HL-60 (cell line): ENCODE results near the gene NTN4.

Source experiments
- DNase-seq, 2 experiments: peaks; one replicate each; pipeline ENCODE4 v3.0.0-alpha.2; 2010 to 2020; ENCODE audit warnings: low read depth in 1 of 2, low spot score in 1 of 2
- H3K27ac ChIP-seq: fragments of 250-450 bp; sonication (Bioruptor Pico); replicated peaks from 2 replicates; pipeline ENCODE4 v1.5.1; 2020; ENCODE audit warnings: mild to moderate bottlenecking, moderate library complexity
- H3K27me3 ChIP-seq: fragments of 250-450 bp; sonication (Bioruptor Pico); 2 replicates; pipeline ENCODE4 v1.5.1; 2021; ENCODE audit warnings: mild to moderate bottlenecking, moderate library complexity; ENCODE audit not compliant: insufficient read depth, poor library complexity, severe bottlenecking
- H3K4me3 ChIP-seq: replicated peaks from 2 replicates; pipeline ENCODE4 v1.5.1; 2011; ENCODE audit warnings: mild to moderate bottlenecking, control low read depth, low read length; ENCODE audit not compliant: insufficient read depth
- GABPA ChIP-seq: IDR thresholded peaks from 2 replicates; pipeline ENCODE4 v1.6.1; 2012; ENCODE audit warnings: low read depth
- POLR2AphosphoS5 ChIP-seq: IDR thresholded peaks from 2 replicates; pipeline ENCODE4 v1.6.1; 2012; ENCODE audit warnings: low read depth
- SPI1 ChIP-seq: IDR thresholded peaks from 2 replicates; pipeline ENCODE4 v1.6.1; 2012; ENCODE audit warnings: low read depth, mild to moderate bottlenecking, borderline replicate concordance
- TF ChIP-seq, protein P1 (sequence below): IDR thresholded peaks from one replicate; pipeline ENCODE4 v1.5.1; 2011; ENCODE audit warnings: low read length, control low read depth, inconsistent platforms; ENCODE audit not compliant: insufficient read depth
- TF ChIP-seq, protein P2 (sequence below): IDR thresholded peaks from 2 replicates; pipeline ENCODE4 v1.6.1; 2012; ENCODE audit warnings: low read depth; ENCODE audit not compliant: insufficient replicate concordance

NTN4 gene

DNA sequence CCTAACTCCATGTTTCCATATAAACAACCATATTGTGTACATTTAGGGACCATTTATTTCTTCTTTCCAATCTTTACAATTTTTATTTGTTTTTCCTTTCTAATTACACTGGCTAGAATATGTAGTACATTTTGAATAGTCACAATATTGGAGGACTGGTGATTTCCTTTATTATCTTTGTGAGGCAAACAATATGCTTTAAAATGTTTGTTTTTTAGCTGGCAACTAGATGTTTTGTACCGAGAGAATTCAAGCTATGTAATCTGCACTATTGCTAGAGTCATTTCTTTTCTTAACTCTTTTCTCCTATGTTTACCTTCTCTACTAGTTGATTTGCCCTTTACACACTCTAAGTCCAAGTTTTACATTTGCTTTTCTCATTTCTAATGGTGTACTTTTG is 13.3 kb upstream of the NTN4 start:
- H3K27ac ChIP-seq: no peak overlapping the region
- DNase-seq: no peak
- no peak for TF ChIP-seq POLR2AphosphoS5
- no peak for TF ChIP-seq SPI1
- TF ChIP-seq, protein P1, sequence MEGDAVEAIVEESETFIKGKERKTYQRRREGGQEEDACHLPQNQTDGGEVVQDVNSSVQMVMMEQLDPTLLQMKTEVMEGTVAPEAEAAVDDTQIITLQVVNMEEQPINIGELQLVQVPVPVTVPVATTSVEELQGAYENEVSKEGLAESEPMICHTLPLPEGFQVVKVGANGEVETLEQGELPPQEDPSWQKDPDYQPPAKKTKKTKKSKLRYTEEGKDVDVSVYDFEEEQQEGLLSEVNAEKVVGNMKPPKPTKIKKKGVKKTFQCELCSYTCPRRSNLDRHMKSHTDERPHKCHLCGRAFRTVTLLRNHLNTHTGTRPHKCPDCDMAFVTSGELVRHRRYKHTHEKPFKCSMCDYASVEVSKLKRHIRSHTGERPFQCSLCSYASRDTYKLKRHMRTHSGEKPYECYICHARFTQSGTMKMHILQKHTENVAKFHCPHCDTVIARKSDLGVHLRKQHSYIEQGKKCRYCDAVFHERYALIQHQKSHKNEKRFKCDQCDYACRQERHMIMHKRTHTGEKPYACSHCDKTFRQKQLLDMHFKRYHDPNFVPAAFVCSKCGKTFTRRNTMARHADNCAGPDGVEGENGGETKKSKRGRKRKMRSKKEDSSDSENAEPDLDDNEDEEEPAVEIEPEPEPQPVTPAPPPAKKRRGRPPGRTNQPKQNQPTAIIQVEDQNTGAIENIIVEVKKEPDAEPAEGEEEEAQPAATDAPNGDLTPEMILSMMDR: no peak
- TF ChIP-seq GABPA: no peak
- TF ChIP-seq, protein P2, sequence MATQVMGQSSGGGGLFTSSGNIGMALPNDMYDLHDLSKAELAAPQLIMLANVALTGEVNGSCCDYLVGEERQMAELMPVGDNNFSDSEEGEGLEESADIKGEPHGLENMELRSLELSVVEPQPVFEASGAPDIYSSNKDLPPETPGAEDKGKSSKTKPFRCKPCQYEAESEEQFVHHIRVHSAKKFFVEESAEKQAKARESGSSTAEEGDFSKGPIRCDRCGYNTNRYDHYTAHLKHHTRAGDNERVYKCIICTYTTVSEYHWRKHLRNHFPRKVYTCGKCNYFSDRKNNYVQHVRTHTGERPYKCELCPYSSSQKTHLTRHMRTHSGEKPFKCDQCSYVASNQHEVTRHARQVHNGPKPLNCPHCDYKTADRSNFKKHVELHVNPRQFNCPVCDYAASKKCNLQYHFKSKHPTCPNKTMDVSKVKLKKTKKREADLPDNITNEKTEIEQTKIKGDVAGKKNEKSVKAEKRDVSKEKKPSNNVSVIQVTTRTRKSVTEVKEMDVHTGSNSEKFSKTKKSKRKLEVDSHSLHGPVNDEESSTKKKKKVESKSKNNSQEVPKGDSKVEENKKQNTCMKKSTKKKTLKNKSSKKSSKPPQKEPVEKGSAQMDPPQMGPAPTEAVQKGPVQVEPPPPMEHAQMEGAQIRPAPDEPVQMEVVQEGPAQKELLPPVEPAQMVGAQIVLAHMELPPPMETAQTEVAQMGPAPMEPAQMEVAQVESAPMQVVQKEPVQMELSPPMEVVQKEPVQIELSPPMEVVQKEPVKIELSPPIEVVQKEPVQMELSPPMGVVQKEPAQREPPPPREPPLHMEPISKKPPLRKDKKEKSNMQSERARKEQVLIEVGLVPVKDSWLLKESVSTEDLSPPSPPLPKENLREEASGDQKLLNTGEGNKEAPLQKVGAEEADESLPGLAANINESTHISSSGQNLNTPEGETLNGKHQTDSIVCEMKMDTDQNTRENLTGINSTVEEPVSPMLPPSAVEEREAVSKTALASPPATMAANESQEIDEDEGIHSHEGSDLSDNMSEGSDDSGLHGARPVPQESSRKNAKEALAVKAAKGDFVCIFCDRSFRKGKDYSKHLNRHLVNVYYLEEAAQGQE: no peak
- peaks cover 11% of the 10 kb centered on the region for H3K27me3 ChIP-seq
- no peak overlapping the region for H3K4me3 ChIP-seq

DNA sequence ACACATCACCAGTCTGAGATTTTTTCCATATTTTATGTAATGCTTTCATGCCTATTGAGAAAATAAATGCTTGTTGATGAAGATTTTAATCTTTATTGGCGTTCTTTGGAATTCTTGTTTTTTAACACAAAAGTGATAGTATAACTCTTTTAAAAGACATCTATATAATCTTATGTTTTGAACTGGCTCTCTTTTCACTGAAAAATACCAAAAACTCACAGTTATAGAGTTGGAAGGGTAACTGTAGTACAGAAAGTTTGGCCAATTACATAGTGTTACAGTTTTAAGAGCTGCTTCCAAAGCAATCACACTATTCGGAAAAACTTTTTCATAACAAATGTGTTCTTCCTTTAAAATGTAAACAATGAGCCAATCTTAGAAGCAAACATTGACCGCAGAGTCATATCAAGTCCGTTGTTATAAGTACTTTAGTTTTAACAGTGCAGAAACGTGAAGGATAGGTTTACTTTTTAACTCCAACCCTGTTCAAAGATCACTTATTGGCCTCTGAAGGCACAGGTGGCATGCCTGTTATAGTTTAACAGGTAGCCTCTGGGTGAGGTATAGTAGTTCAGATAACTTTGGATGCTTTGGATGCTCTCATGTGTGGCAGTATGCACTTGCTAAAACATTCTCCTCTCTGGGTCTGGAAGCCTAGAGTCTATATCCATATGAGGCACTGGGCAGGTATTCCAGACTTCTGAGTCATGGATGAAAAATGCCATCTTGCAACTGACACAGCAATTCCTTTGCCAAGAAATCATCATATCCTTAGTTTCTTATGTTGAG is 12.1 kb upstream of the NTN4 start:
- DNase-seq: no peak
- Histone ChIP-seq H3K27me3 (peaks cover 14% of the 10 kb centered on the region), H3K27ac (no peak overlapping the region), H3K4me3 (no peak overlapping the region)
- TF ChIP-seq GABPA (no peak), SPI1 (no peak), POLR2AphosphoS5 (no peak)
- TF ChIP-seq, protein P2: no peak
- TF ChIP-seq, protein P1: no peak

DNA sequence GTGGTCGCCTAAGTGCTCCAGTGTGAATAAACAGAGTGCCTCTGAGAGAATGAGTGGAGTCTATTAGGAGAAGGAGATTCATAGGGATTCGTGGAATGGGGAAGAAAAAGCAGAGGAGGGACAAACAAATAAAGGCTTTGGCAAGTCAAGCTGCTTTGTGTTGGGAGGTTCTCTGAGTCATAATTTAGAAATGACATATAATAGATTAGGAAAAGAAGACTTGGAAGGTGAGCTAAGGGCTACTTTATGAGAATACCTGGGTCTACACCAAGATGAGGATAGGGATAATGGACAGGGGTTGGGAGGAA is 6.4 kb upstream of the NTN4 start:
- Histone ChIP-seq H3K4me3 (no peak overlapping the region), H3K27ac (no peak overlapping the region), H3K27me3 (peaks cover 26% of the 10 kb centered on the region)
- DNase-seq: no peak
- TF ChIP-seq, protein P1: no peak
- no peak for TF ChIP-seq POLR2AphosphoS5
